C1 segment of cervical spinal cord (tissue), 14 donors: ENCODE results near the gene CACNG6.
"Not testable (repeated sequence)": the region's sequence is repeated elsewhere in the genome, so short reads cannot be mapped to it uniquely, and the experiment has no call there.

Source experiments
- DNase-seq, 14 donors: peaks; one replicate each; lab custom pipeline; 2025; lab: John Stamatoyannopoulos, UW

Gene CACNG6

GRCh38 chr19:53991224-53992113 lies at the start of gene CACNG6:
TSS of gene CACNG6 (plus strand) at chr19:53991637. CDS start at chr19:53992878, 1,241 bp downstream.
- DNase-seq, result peak in 1 of 14 donors; percentile 7

DNA sequence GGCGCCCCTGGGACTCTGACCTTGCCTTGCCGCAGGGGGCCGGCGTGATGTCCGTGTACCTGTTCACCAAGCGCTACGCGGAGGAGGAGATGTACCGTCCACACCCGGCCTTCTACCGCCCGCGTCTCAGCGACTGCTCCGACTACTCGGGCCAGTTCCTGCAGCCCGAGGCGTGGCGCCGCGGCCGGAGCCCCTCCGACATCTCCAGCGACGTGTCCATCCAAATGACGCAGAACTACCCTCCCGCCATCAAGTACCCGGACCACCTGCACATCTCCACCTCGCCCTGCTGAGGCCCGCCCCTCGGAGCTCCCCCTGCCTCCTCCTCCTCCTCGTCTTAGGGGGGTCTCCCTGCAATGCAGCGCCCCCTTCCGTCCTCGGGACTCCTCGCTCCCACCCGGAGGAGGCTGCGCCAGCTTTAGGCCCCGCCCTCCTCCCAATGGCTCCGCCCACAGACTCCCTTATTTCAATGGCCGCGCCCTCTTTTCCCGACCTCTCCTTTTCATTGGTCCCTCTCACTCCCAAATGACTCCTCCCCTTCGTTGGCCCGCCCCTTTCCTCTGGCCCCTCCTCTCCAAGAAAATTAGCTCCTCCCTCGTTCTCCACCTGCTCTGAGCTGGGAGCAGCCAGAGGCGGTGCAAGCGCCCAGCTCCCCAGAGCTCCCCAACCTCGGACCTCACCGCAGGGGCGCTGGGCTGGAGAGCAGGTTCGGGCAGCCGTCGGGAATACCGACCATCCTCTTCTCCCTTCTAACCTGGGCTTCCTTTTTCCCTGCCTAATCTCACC lies 49.2 kb upstream of the CACNG6 start:
- DNase-seq, result no peak

DNA sequence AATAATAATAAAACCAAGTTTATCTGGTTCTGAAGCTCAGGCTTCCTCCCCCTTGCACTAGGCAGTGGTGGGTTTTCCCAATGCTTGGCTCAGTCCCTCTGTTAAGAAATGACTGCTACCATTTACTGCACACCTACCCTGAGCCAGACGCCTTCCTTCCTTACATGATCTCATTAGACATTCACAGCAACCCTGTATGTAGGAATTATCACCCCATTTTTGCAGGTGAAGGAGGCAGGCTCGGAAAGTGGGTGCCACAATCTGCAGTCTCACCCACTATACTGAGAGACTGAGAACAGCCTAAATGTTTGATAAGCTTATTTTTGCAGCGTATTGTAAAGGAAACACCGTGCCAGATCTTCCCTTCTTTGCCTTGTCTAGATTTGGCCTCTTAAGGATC lies 47.0 kb upstream of the CACNG6 start:
- DNase-seq, result no peak

- no peak for DNase-seq
These were observed 46.5 kb upstream of the CACNG6 start for GRCh38 chr19:53944933-53945332.

- DNase-seq, result no peak
These were observed 46.0 kb upstream of the CACNG6 start for GRCh38 chr19:53945441-53945840.

GRCh38 chr19:53945998-53946397 lies 45.4 kb upstream of the CACNG6 start:
- no peak for DNase-seq

DNA sequence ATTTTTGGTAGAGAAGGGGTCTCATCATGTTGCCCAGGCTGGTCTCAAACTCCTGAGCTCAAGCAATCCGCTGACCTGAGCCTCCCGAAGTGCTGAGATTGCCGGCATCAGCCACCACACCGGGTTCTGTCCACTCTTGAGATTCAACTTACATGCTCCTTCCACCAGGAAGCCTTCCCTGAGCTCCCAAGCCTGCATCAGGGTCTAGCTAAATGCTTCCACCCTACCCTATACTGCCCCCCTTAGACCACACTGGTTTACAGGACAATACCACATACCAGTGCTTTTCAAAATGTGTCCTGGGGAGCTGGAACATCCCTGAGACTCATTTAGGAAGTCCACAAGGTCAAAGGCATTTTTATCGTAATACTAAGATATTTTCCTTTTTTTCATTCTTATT lies 43.8 kb upstream of the CACNG6 start:
- DNase-seq, result no peak

GRCh38 chr19:53948611-53949010 lies 42.8 kb upstream of the CACNG6 start:
- DNase-seq, result not testable (repeated sequence)

DNA sequence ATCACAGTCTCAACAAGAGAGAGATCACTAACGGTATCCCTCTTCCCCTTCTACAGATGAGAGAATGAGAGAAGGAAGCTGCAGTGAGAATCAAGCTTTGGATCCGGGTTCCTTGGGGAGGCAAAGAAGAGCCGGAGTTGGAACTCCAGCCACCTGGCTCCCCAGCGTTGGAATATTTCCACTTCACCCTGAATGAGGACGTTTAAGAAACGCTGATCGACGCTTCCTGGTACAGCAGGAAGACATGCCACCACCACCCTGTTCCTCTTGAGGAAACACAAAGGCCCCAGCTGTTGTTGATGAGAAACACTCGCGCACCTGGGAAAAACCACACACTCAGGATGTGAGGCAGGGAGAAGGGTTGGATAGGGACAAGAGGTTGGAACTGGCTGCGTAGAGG lies 40.0 kb upstream of the CACNG6 start:
- no peak for DNase-seq

- DNase-seq, result no peak
These were observed 39.5 kb upstream of the CACNG6 start for GRCh38 chr19:53951947-53952346.

- no peak for DNase-seq
These were observed 38.1 kb upstream of the CACNG6 start for GRCh38 chr19:53953383-53953782.

DNA sequence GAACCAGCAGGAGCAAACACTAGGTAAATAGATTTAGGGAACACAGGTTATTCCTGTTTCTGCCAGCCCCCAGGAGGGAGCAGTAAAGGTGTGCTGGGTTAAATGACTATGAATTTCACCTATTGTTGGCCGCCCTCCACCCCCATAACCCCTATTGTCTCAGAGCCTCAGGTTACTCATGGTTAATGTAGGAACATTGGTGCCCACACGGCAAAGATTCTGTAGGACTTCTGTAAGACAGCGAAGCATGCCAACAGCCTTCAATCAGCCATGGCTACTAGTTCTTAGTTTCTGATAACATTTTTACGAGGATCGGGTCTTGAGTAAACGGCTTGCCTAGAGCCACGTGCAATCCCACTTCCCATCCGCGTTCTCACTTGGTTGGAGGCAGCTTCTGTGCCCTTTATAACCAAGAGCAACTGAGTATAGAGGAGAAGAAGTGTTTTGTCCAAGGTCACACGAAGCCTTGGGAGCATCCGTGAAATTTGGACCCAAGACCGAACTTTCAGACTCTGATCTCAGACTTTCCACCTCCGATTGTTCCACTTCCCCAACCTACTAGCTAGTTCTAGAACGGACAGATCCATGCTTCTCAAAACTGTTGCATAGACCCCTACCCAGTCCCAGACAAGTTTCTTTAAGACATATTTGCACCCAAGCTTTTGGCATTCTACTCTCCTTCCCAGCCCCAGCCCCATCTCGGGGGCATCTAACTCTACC lies 33.8 kb upstream of the CACNG6 start:
- no peak for DNase-seq

- peak in 5 of 14 donors; percentile 3 to 33 (median 5) for DNase-seq
These were observed 33.3 kb upstream of the CACNG6 start for GRCh38 chr19:53958168-53958571.

- no peak for DNase-seq
These were observed 32.3 kb upstream of the CACNG6 start for GRCh38 chr19:53958823-53959757.

DNA sequence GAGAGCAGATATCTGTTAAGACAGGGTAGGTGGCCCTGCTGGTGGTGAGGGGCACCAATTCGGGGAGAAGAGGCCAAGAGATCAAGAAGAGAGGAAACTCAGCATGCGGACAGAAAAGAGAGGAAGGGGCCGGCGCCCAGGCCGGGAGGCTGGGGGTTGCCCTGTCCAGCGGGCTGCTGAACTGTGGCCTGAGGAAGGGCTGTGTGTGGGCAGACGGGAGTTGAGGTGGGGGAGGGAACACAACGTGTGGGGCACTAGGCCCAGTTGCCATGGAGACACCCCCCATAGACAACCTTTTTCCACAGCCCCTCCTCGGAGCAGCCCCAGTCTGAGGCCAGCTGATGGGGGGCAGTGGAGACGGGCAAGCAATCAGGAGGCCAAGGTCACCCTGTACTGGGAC lies 31.2 kb upstream of the CACNG6 start:
- no peak for DNase-seq

DNA sequence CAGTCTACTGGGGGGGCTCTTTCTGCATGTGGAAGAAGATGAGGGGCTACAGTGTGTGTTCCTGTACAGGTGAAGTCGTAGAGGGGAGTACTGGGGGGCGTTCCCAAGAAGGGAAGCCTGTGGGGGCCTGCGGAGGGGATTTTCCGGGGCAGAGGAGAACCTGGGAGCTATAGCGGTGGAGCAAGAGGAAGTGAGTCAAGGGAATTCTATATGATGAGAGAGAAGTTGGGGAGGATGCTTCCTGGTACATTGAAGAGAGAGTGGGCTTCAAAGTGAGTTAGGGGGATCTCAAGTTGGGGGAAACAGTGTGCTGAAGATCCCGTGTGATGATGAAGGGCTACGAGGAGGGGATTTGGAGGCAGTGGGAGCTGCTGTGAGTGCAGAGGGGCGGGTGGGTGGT lies 30.6 kb upstream of the CACNG6 start:
- DNase-seq, result no peak

GRCh38 chr19:53961523-53962356 lies 29.7 kb upstream of the CACNG6 start:
- DNase-seq, result no peak

GRCh38 chr19:53962887-53963431 lies 28.5 kb upstream of the CACNG6 start, which contains the start of gene CACNG8:
TSS of gene CACNG8 (plus strand) at chr19:53962937.
- no peak for DNase-seq

- no peak for DNase-seq
These were observed 26.3 kb upstream of the CACNG6 start for GRCh38 chr19:53965091-53965490.

DNA sequence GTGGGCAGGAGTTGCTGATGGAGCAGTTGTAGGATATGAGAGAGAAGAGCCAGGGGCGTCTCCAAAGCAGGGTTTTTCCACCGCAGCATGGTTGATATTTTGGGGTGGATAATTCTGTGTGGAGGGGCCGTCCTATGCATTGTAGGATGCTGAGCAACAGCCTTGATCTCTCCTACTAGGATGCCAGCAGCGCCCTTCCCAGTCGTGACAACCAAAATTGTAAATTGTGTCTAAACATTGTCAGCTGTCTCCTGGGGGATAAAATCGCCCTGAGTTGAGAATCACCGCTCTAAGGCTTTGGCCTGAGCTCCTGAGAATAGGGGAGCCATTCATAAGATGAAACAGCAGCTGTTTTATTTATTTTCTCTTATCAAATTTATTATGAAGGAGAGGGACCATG lies 24.5 kb upstream of the CACNG6 start:
- no peak for DNase-seq
